ENCODE data around the gene MSRB1. TPM values are rescaled to one million over a fixed set of nuclear protein-coding genes. Genes with fewer than 3 reads are reported as not detected.
A peak's percentile ranks its signal among the peaks of the same experiment; 100 is the strongest.

MSRB1 gene
- total and polyA plus RNA-seq, 11 donors, result 12.4 to 70.2 (median 33.7) TPM

- no peak for DNase-seq
- Histone ChIP-seq H3K27ac (no peak overlapping the region), H3K27me3 (peaks cover 0 to 54% (median 14%) of the 10 kb centered on the region in 9 donors), H3K9me3 (no peaks in the 10 kb centered on the region), H3K4me1 (peaks cover 0 to 35% (median 21%) of the 10 kb centered on the region in 12 donors), H3K36me3 (peaks cover 4 to 49% (median 41%) of the 10 kb centered on the region in 9 donors), H3K4me3 (no peak overlapping the region)
- TF ChIP-seq POLR2A (IDR thresholded peaks at IDR 0.05) (no peak), CTCF (IDR thresholded peaks at IDR 0.05) (no peak)
- intact Hi-C loops (cut with DNase I), result no loop called here
- no peak for ATAC-seq
- 93 to 95% (median 94%) methylated on average over 38 to 42 of the region's 42 CpGs for WGBS, 4 donors
These were observed 31.4 kb upstream of the MSRB1 start for GRCh38 chr16:1974157-1975070.

GRCh38 chr16:1973461-1974156 lies 30.6 kb upstream of the MSRB1 start:
- intact Hi-C loops (cut with DNase I), result no loop called here
- Histone ChIP-seq H3K27me3 (peaks cover 0 to 46% (median 6%) of the 10 kb centered on the region in 9 donors), H3K4me1 (peaks cover 0 to 29% (median 20%) of the 10 kb centered on the region in 12 donors), H3K9me3 (no peaks in the 10 kb centered on the region), H3K27ac (no peak overlapping the region), H3K4me3 (no peak overlapping the region), H3K36me3 (peaks cover 4 to 47% (median 41%) of the 10 kb centered on the region in 9 donors)
- WGBS, 4 donors, result 89 to 93% (median 90%) methylated on average over 14 to 16 of the region's 16 CpGs
- no peak for ATAC-seq
- no peak for DNase-seq
- no peak for TF ChIP-seq POLR2A (IDR thresholded peaks at IDR 0.05)
- no peak for TF ChIP-seq CTCF (IDR thresholded peaks at IDR 0.05)

GRCh38 chr16:1972490-1972877 lies 29.5 kb upstream of the MSRB1 start:
- intact Hi-C loops (cut with DNase I), result no loop called here
- H3K27me3 ChIP-seq, result peaks cover 0 to 35% (median 0%) of the 10 kb centered on the region in 9 donors
- peak overlapping the region; percentile 76 to 100 (median 96) for H3K4me3 ChIP-seq
- TF ChIP-seq POLR2A (IDR thresholded peaks at IDR 0.05), result no peak
- 2 to 4% (median 3%) methylated on average over 18 to 22 of the region's 22 CpGs for WGBS, 4 donors
- peaks cover 0 to 36% (median 32%) of the 10 kb centered on the region in 9 donors for H3K36me3 ChIP-seq
- no peaks in the 10 kb centered on the region for H3K9me3 ChIP-seq
- ATAC-seq (no peak), DNase-seq (peak in 1 of 5 donors; percentile 12)
- H3K27ac ChIP-seq, result peak overlapping the region in 7 of 12 donors; percentile 89 to 95 (median 93)
- H3K4me1 ChIP-seq, result peaks cover 0 to 29% (median 20%) of the 10 kb centered on the region in 12 donors

GRCh38 chr16:1971796-1972489 lies 28.9 kb upstream of the MSRB1 start, which contains the start of gene TBL3:
Gene TBL3, plus strand, starts transcription at chr16:1972053. Its CDS starts 112 bp downstream, at chr16:1972165.
- no peaks in the 10 kb centered on the region for H3K9me3 ChIP-seq
- peak within 1 kb of the TSS; percentile 76 to 100 (median 96) for H3K4me3 ChIP-seq
- TF ChIP-seq POLR2A (IDR thresholded peaks at IDR 0.05) (peak; percentile 54 to 90), CTCF (IDR thresholded peaks at IDR 0.05) (no peak)
- H3K4me1 ChIP-seq, result peaks cover 0 to 29% (median 20%) of the 10 kb centered on the region in 12 donors
- intact Hi-C loops (cut with DNase I), result no loop called here
- H3K36me3 ChIP-seq, result peaks cover 0 to 30% (median 27%) of the 10 kb centered on the region in 9 donors
- DNase-seq (peak; percentile 94 to 97 (median 95)), ATAC-seq (peak; percentile 91 to 98 (median 94))
- H3K27ac ChIP-seq, result peak within 1 kb of the TSS; percentile 67 to 95 (median 92)
- peaks cover 0 to 31% (median 0%) of the 10 kb centered on the region in 9 donors for H3K27me3 ChIP-seq
- WGBS, 4 donors, result 0 to 1% (median 1%) methylated on average over 42 to 78 of the region's 78 CpGs
